ENCODE measurements around the gene TMEM17. TPM values are rescaled to one million over a fixed set of nuclear protein-coding genes. Genes with fewer than 3 reads are reported as not detected.
A peak's percentile ranks its signal among the peaks of the same experiment; 100 is the strongest.

The TMEM17 gene
- total and polyA plus RNA-seq, 2 donors (not counting 3 experiments of a cell fraction or from before 2014, with no cell fraction given) = 0.91 to 2.0 TPM

DNA sequence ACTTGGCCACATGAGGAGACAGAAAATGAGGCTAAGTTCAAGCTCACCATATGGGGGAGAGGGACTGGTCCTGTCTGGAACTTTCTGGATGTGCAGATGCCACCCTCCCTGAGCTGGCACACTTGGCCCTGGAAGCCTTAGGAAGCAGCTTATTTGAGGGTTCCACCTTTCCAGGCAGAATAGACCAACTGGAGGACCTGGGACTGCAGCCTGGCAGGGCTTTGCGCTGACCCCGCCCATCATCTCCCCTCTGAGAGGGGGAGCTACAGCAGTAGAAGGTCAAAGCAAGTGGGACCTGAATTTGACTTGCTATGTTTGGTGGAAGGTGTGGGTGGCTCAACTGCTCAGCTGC lies 39.5 kb downstream of the TMEM17 start:
- dilution Hi-C loops (cut with MboI; ENCODE audit: extremely low pct_ligation_motif_present, low sequenced_read_pairs) = no loop called here

DNA sequence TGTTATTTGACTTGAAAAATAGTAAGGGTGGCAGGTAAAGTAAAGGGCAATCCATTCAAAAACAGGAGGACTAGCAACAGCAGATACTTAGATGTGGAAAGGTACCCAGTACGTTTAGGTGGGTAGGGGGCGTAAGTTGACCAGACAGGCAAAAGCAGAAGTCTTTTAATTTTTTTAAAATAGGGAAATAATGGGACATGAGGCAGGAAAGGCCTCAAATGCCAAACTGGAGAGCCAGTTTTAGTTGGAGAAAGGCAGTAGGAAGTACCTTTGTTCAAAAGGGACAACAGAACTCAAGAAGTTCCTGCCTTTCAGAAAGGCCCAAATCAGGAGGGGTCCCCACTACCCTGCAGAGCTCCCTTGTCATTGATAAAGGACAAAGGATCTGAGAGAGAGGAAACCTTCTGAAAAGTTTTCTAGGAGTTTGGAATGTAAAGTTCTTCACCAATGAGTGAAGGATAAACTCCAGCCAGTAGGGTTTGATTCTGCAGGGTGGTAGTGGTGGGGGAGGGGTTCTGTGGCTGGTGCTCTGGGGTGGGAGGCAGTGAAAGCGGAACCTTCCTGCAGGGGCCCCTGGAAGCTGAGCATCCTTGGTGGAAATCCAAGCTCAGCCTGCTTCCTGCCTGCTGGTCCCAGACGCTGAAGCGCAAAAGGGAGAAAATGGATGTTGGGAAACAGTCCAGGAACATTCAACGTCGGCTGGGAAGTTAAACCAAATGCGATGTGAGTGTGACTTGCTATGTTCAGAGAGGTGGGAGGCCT lies 40.1 kb downstream of the TMEM17 start:
- FAIRE-seq = peak; percentile 67
- no peaks in the 10 kb centered on the region for H3K4me1 ChIP-seq (ENCODE audit: control insufficient read depth, extremely low read depth, insufficient read depth, low read length)

More for the DNA sequence above, 39.5 kb downstream of the TMEM17 start:
- Histone ChIP-seq H3K27ac (ENCODE audit: insufficient read depth, low read depth, low read length) (no peak overlapping the region), H3K9me3 (replicated peaks; ENCODE audit: control insufficient read depth, insufficient read depth, low read length) (no peaks in the 10 kb centered on the region), H2AFZ (ENCODE audit: low read depth, low read length) (no peak overlapping the region), H3K9ac (replicated peaks; ENCODE audit: extremely low read depth, insufficient read depth, low read length) (no peak overlapping the region), H3K4me1 (ENCODE audit: control insufficient read depth, extremely low read depth, insufficient read depth, low read length) (no peaks in the 10 kb centered on the region), H3K9me1 (replicated peaks; ENCODE audit: control insufficient read depth, extremely low read depth, insufficient read depth, low read length) (no peaks in the 10 kb centered on the region), H4K20me1 (replicated peaks; ENCODE audit: control insufficient read depth, extremely low read depth, insufficient read depth, low read length) (no peaks in the 10 kb centered on the region), H3K4me3 (replicated peaks in 1 of 3; ENCODE audit: insufficient read depth in 1 of 3, low read depth in 1 of 3, low read length in 3 of 3) (no peak overlapping the region), H3K36me3 (ENCODE audit: control insufficient read depth in 2 of 2, extremely low read depth in 1 of 2, insufficient read depth in 2 of 2, low read length in 2 of 2) (no peaks in the 10 kb centered on the region), H3K27me3 (ENCODE audit: control insufficient read depth in 2 of 2, insufficient read depth in 2 of 2, low read length in 2 of 2) (no peaks in the 10 kb centered on the region), H3K79me2 (ENCODE audit: control insufficient read depth, insufficient read depth, low read length) (no peaks in the 10 kb centered on the region), H3K4me2 (ENCODE audit: insufficient read depth, low read length) (no peak overlapping the region)
- BruUV-seq (replicated peaks) = no TSS peak
- TF ChIP-seq JUN (IDR thresholded peaks at IDR 0.05; ENCODE audit: borderline replicate concordance, insufficient read depth, insufficient read length, low read depth) (no peak), FOS (IDR thresholded peaks at IDR 0.05; ENCODE audit: borderline replicate concordance, insufficient read depth, low read length) (no peak), POLR2A (IDR thresholded peaks at IDR 0.05; ENCODE audit: low read depth, low read length) (no peak)
- no peak for DNase-seq (ENCODE audit: low read depth, low spot score)
- no peak for FAIRE-seq
- intact Hi-C loops (cut with micrococcal nuclease) = no loop called here
- ChIA-PET CTCF (interaction anchor here (1.2 kb wide), 1 partner anchor 309 kb away, joined by 4 read pairs; no protein-coding TSS in a partner anchor), POLR2A (no interaction called here)

More for the DNA sequence above, 40.1 kb downstream of the TMEM17 start:
- no peaks in the 10 kb centered on the region for H3K9me1 ChIP-seq (replicated peaks; ENCODE audit: control insufficient read depth, extremely low read depth, insufficient read depth, low read length)
- H3K27me3 ChIP-seq (ENCODE audit: control insufficient read depth in 2 of 2, insufficient read depth in 2 of 2, low read length in 2 of 2) = no peaks in the 10 kb centered on the region
- H3K4me2 ChIP-seq (ENCODE audit: insufficient read depth, low read length) = no peak overlapping the region
- POLR2A ChIA-PET = no interaction called here
- no peak overlapping the region for H3K9ac ChIP-seq (replicated peaks; ENCODE audit: extremely low read depth, insufficient read depth, low read length)
- TF ChIP-seq POLR2A (IDR thresholded peaks at IDR 0.05; ENCODE audit: low read depth, low read length) (no peak), GATA2 (IDR thresholded peaks at IDR 0.05; ENCODE audit: insufficient read depth, insufficient read length, low read depth, low read length) (no peak), EZH2 (IDR thresholded peaks at IDR 0.05; ENCODE audit: borderline replicate concordance, low read depth, low read length, severe bottlenecking) (no peak), FOS (IDR thresholded peaks at IDR 0.05; ENCODE audit: borderline replicate concordance, insufficient read depth, low read length) (no peak)
- H2AFZ ChIP-seq (ENCODE audit: low read depth, low read length) = no peak overlapping the region
- no peaks in the 10 kb centered on the region for H3K9me3 ChIP-seq (replicated peaks; ENCODE audit: control insufficient read depth, insufficient read depth, low read length)
- no peak overlapping the region for H3K4me3 ChIP-seq (replicated peaks in 1 of 3; ENCODE audit: insufficient read depth in 1 of 3, low read depth in 1 of 3, low read length in 3 of 3)
- no peak overlapping the region for H3K27ac ChIP-seq (ENCODE audit: insufficient read depth, low read depth, low read length)
- BruUV-seq (replicated peaks) = no TSS peak
- H4K20me1 ChIP-seq (replicated peaks; ENCODE audit: control insufficient read depth, extremely low read depth, insufficient read depth, low read length) = no peaks in the 10 kb centered on the region
- dilution Hi-C loops (cut with MboI; ENCODE audit: extremely low pct_ligation_motif_present, low sequenced_read_pairs) (no loop called here), intact Hi-C loops (cut with micrococcal nuclease) (no loop called here)
- CTCF ChIA-PET = interaction anchor here (0.7 to 1.2 kb wide), 2 partner anchors 8 to 309 kb away, joined by 4 read pairs; no protein-coding TSS in a partner anchor
- no peaks in the 10 kb centered on the region for H3K79me2 ChIP-seq (ENCODE audit: control insufficient read depth, insufficient read depth, low read length)
- H3K36me3 ChIP-seq (ENCODE audit: control insufficient read depth in 2 of 2, extremely low read depth in 1 of 2, insufficient read depth in 2 of 2, low read length in 2 of 2) = no peaks in the 10 kb centered on the region
- DNase-seq (ENCODE audit: low read depth, low spot score) = peak; percentile 19
